A549 treated with RU486 at 1 μM for 4 hours (cell line): ENCODE data around the gene LRRC36. TPM values are rescaled to one million over a fixed set of nuclear protein-coding genes. Genes with fewer than 3 reads are reported as not detected.

Experiments
- total RNA-seq: library from RNA; stranded (reverse); fragments of 200-300 nt; extraction: Qiagen RNA extraction; gene quantifications from 5 replicates; pipeline ENCODE4 v1.2.3, GENCODE V29; 2022; ENCODE audit warnings: low read depth

Gene LRRC36, protein sequence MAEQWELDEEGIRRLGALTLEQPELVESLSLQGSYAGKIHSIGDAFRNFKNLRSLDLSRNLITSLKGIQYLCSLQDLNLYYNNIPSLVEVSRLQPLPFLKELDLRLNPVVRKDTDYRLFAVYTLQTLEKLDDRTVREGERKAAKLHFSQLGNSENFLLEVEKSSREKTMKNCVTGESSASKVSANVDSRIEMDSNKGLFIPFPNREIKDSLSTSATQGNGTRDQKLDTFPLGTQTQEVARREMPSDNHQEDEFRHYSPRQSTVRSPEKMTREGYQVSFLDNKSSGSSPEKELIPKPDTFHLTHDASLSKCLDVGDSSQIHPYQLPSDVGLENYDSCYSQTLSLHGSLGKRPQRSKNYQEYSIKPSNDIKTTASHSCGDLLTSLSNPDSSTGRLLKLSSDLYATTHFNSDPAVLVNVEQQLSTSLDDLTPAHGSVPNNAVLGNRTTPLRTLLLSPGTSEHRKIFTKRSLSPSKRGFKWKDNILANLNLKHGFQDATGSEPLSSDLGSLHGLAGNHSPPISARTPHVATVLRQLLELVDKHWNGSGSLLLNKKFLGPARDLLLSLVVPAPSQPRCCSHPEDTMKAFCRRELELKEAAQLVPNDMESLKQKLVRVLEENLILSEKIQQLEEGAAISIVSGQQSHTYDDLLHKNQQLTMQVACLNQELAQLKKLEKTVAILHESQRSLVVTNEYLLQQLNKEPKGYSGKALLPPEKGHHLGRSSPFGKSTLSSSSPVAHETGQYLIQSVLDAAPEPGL
- total RNA-seq: 0.13 to 0.20 TPM in 2 of 5 replicates, not detected in the others

GRCh38 chr16:67326472-67327309, at the start of gene LRRC36, which contains the start of gene KCTD19:
TSS of gene LRRC36 (plus strand) at chr16:67326815. CDS start at chr16:67326863, 48 bp downstream.
TSS of gene KCTD19 (minus strand) at chr16:67326741. CDS start at chr16:67326707, 34 bp downstream.

GRCh38 chr16:67279296-67280089, 47.1 kb upstream of the LRRC36 start, which contains the start of gene PLEKHG4:
TSS of gene PLEKHG4 (plus strand) at chr16:67279532. CDS start at chr16:67280045, 513 bp downstream.

DNA sequence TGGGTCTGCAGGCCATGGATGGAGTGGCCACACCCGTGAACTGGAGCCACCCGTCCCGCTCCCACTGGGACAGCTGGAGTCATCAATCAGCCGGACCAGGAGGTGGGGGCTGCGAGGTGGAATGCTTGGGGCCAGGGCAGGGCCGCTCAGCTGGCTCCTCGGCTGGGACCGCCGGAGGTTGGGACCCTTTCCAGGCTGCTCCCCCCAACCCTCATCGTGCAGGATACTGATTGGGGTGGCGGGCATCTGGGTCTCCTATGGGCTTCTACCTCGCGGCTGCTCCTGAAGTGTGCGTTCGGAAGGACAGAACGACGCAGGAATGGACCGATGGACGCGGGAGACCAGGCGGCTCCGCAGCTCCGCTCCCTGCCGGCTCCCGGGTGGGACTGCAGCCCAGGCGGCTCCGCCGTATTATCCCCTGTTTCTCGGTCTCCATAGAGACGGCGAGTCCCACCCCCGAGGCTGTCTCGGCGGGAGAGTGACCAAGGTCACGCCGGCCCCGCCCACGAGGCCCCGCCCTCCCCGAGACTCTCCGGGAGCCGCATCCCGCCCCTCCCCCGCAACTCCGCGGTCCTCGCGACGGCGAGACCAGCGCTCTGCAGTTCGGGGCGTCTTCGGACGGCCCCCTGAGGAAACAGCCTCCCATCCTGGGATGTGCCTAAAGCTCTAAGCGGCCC, 66.6 kb downstream of the LRRC36 start, which contains the start of gene TPPP3:
TPPP3 (minus strand) TSS at position 388 of the 677 bp plus-strand sequence. CDS start 2,387 bp downstream, outside the sequence.

DNA sequence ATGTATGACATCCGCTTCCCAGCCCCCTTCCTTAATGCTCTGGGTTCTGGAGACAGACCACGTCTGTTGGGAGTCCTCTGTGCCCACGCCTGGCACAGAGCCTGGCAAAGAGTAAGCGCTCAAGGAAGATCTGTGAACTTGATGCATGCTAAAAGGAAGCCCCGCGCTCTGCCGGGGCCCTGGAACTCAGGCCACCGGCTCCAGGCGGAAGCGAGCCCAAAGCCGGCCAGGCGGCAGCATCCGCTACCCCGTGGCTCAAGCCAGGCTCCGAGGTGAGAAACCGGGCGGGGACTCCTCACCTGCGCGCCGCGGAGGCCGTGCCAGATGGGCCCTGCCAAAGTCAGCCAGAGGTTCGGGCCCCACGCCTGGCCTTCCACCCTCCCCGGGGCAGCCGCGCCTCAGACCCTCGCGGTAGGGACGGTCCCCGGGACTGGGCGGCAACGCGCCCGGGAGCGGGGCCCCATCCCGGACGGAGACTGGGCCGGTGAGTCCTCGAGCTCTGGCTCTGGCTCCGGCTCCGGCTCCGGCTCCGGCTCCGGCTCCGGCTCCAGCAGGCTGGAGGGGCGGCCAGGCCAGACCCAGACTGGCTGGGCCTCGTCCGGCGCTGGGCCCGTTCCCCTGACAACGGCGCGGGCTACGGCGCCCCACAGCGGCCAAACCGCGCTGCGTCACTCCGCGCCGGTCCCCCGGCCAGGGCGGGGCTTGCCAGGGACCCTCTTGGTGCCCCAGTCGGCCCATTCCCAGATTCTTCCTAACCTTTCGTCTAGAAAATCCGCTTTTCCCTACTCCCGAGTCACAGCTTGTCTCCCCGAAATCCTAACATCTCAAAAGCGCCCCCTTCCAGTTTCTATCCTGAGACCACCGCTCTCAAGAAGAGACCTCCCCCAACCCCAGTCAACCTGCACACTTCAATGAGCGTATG, 89.5 kb downstream of the LRRC36 start, which contains the start of gene ZDHHC1:
ZDHHC1 (minus strand) TSS at position 606 of the 922 bp plus-strand sequence. CDS start 8,702 bp downstream, outside the sequence.

DNA sequence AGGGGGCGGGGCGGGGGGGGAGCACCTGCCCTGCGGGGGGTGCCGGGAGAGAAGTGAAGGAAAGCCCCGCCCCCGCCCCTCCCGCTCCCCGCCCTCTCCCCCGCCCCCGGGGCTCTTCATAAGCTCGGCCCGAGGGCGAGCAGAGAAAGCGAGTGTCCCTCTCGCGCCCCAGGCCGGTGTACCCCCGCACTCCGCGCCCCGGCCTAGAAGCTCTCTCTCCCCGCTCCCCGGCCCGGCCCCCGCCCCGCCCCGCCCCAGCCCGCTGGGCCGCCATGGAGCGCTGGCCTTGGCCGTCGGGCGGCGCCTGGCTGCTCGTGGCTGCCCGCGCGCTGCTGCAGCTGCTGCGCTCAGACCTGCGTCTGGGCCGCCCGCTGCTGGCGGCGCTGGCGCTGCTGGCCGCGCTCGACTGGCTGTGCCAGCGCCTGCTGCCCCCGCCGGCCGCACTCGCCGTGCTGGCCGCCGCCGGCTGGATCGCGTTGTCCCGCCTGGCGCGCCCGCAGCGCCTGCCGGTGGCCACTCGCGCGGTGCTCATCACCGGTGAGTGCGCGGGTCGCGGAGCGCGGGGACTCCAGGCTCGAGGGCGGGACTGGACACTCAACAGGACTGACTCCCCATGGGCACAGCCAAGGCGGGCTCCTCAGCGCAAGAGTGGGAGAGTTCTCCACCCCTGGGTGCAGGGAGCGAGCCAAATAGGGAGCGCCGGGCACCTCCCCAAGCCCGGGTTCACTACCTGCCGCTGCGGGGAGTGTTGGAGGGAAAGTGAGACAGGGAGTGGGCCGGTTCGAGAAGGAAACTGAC, 104.6 kb downstream of the LRRC36 start, which contains the start of gene HSD11B2:
HSD11B2 (plus strand) TSS at position 145 of the 798 bp plus-strand sequence; CDS start at position 273, 128 bp downstream.

Other genes starting within 250 kb of the LRRC36 start
- gene PHAF1, start 216.9 kb upstream of the LRRC36 start, total RNA-seq: 22.5 to 25.5 TPM (median 24.4 TPM) in 5 replicates
- 6.3 to 8.5 TPM (median 8.3 TPM) in 5 replicates for gene B3GNT9, start 175.8 kb upstream of the LRRC36 start, total RNA-seq
- 10.8 to 20.6 TPM (median 18.2 TPM) in 5 replicates for gene TRADD, start 166.9 kb upstream of the LRRC36 start, total RNA-seq
- 5.0 to 8.5 TPM (median 7.1 TPM) in 5 replicates for gene FBXL8, start 166.9 kb upstream of the LRRC36 start, total RNA-seq
- gene HSF4, start 162.1 kb upstream of the LRRC36 start, total RNA-seq: 8.5 to 15.7 TPM (median 12.7 TPM) in 5 replicates
- gene NOL3, start 156.3 kb upstream of the LRRC36 start, total RNA-seq: 42.7 to 56.6 TPM (median 54.5 TPM) in 5 replicates
- 3.0 to 6.4 TPM (median 5.2 TPM) in 5 replicates for gene MATCAP1, start 142.9 kb upstream of the LRRC36 start, total RNA-seq
- not detected in 5 replicates for gene EXOC3L1, start 136.7 kb upstream of the LRRC36 start, total RNA-seq
- gene E2F4, start 134.7 kb upstream of the LRRC36 start, total RNA-seq: 73.1 to 95.2 TPM (median 91.3 TPM) in 5 replicates
- gene ELMO3, start 127.7 kb upstream of the LRRC36 start, total RNA-seq: 0.75 to 1.6 TPM (median 1.2 TPM) in 5 replicates
- 87.7 to 101 TPM (median 89.2 TPM) in 5 replicates for gene TMEM208, start 99.7 kb upstream of the LRRC36 start, total RNA-seq
- 30.2 to 53.3 TPM (median 46.7 TPM) in 5 replicates for gene FHOD1, start 79.3 kb upstream of the LRRC36 start, total RNA-seq
- gene SLC9A5, start 77.8 kb upstream of the LRRC36 start, total RNA-seq: 0.89 to 1.6 TPM (median 1.4 TPM) in 5 replicates
- gene PLEKHG4, start 47.3 kb upstream of the LRRC36 start, total RNA-seq: 9.4 to 16.4 TPM (median 15.4 TPM) in 5 replicates
- gene KCTD19, start 74 bp upstream of the LRRC36 start, total RNA-seq: 0.21 to 0.35 TPM (median 0.30 TPM) in 4 of 5 replicates, not detected in the other
- gene TPPP3, start 66.7 kb downstream of the LRRC36 start, total RNA-seq: 7.5 to 14.0 TPM (median 12.4 TPM) in 5 replicates
- 5.3 to 7.6 TPM (median 6.5 TPM) in 5 replicates for gene ZDHHC1, start 89.7 kb downstream of the LRRC36 start, total RNA-seq
- 1.2 to 1.8 TPM (median 1.7 TPM) in 5 replicates for gene HSD11B2, start 104.3 kb downstream of the LRRC36 start, total RNA-seq
- 96.3 to 122 TPM (median 110 TPM) in 5 replicates for gene ATP6V0D1, start 154.3 kb downstream of the LRRC36 start, total RNA-seq
- not detected in 5 replicates for gene AGRP, start 156.7 kb downstream of the LRRC36 start, total RNA-seq
- 33.1 to 44.1 TPM (median 37.1 TPM) in 5 replicates for gene RIPOR1, start 202.0 kb downstream of the LRRC36 start, total RNA-seq
- gene CTCF, start 235.7 kb downstream of the LRRC36 start, total RNA-seq: 28.6 to 39.1 TPM (median 38.0 TPM) in 5 replicates